HUES48 (cell line): Measurements from ENCODE around the gene IKZF4.
"Not testable (repeated sequence)": the region's sequence is repeated elsewhere in the genome, so short reads cannot be mapped to it uniquely, and the experiment has no call there.

Experiments used
- H3K27ac ChIP-seq: one replicate; pipeline ENCODE4 v1.7.0; 2013; ENCODE audit warnings: low read depth, low read length, inconsistent platforms
- H3K27me3 ChIP-seq: 2 replicates; pipeline ENCODE4 v1.6.1; 2013; ENCODE audit warnings: mild to moderate bottlenecking, low read length; ENCODE audit not compliant: control insufficient read depth, insufficient read depth
- H3K36me3 ChIP-seq: 2 replicates; pipeline ENCODE4 v1.6.1; 2013; ENCODE audit warnings: low read length; ENCODE audit not compliant: control insufficient read depth, insufficient read depth
- H3K4me1 ChIP-seq: 2 replicates; pipeline ENCODE4 v1.6.1; 2013; ENCODE audit warnings: mild to moderate bottlenecking, low read length; ENCODE audit not compliant: control insufficient read depth, insufficient read depth
- H3K4me3 ChIP-seq: 2 replicates; pipeline ENCODE4 v1.5.1; 2013; ENCODE audit warnings: mild to moderate bottlenecking, low read depth, low read length
- H3K9ac ChIP-seq: 2 replicates; pipeline ENCODE4 v1.6.1; 2013; ENCODE audit warnings: mild to moderate bottlenecking, low read depth, low read length, moderate library complexity
- H3K9me3 ChIP-seq: 2 replicates; pipeline ENCODE4 v1.6.1; 2013; ENCODE audit warnings: low read length; ENCODE audit not compliant: control insufficient read depth, insufficient read depth

Gene IKZF4

GRCh38 chr12:55983232-55983842, 37.5 kb upstream of the IKZF4 start:
- no peaks in the 10 kb centered on the region for H3K9me3 ChIP-seq
- no peaks in the 10 kb centered on the region for H3K4me1 ChIP-seq
- H3K27me3 ChIP-seq: no peaks in the 10 kb centered on the region
- H3K36me3 ChIP-seq: peaks cover 60% of the 10 kb centered on the region
- no peak overlapping the region for H3K27ac ChIP-seq
- no peak overlapping the region for H3K4me3 ChIP-seq
- H3K9ac ChIP-seq: no peak overlapping the region

- H3K36me3 ChIP-seq: peaks cover 59% of the 10 kb centered on the region
- no peak overlapping the region for H3K27ac ChIP-seq
- no peak overlapping the region for H3K9ac ChIP-seq
- no peak overlapping the region for H3K4me3 ChIP-seq
- no peaks in the 10 kb centered on the region for H3K4me1 ChIP-seq
- no peaks in the 10 kb centered on the region for H3K9me3 ChIP-seq
- H3K27me3 ChIP-seq: no peaks in the 10 kb centered on the region
Measured at GRCh38 chr12:55984861-55985260, 36.0 kb upstream of the IKZF4 start.

GRCh38 chr12:55985341-55985740, 35.5 kb upstream of the IKZF4 start:
- Histone ChIP-seq H3K4me1 (no peaks in the 10 kb centered on the region), H3K9me3 (no peaks in the 10 kb centered on the region), H3K4me3 (no peak overlapping the region), H3K27ac (no peak overlapping the region), H3K27me3 (no peaks in the 10 kb centered on the region), H3K36me3 (peaks cover 63% of the 10 kb centered on the region), H3K9ac (no peak overlapping the region)

GRCh38 chr12:55985976-55986375, 34.9 kb upstream of the IKZF4 start:
- not testable (repeated sequence) for H3K27me3 ChIP-seq, H3K4me1 ChIP-seq, H3K4me3 ChIP-seq, H3K27ac ChIP-seq, H3K9ac ChIP-seq, H3K9me3 ChIP-seq
- peaks cover 65% of the 10 kb centered on the region for H3K36me3 ChIP-seq

- H3K9ac ChIP-seq: no peak overlapping the region
- H3K27ac ChIP-seq: no peak overlapping the region
- H3K4me1 ChIP-seq: no peaks in the 10 kb centered on the region
- H3K9me3 ChIP-seq: no peaks in the 10 kb centered on the region
- H3K4me3 ChIP-seq: no peak overlapping the region
- no peaks in the 10 kb centered on the region for H3K27me3 ChIP-seq
- peaks cover 78% of the 10 kb centered on the region for H3K36me3 ChIP-seq
Measured at GRCh38 chr12:55991110-55991509, 29.7 kb upstream of the IKZF4 start.

GRCh38 chr12:55993230-55993853, 27.5 kb upstream of the IKZF4 start:
- no peak overlapping the region for H3K9ac ChIP-seq
- peaks cover 63% of the 10 kb centered on the region for H3K36me3 ChIP-seq
- no peaks in the 10 kb centered on the region for H3K4me1 ChIP-seq
- H3K9me3 ChIP-seq: no peaks in the 10 kb centered on the region
- H3K27me3 ChIP-seq: no peaks in the 10 kb centered on the region
- H3K4me3 ChIP-seq: no peak overlapping the region
- H3K27ac ChIP-seq: no peak overlapping the region

GRCh38 chr12:55995366-55995765, 25.5 kb upstream of the IKZF4 start:
- H3K4me1 ChIP-seq: no peaks in the 10 kb centered on the region
- peaks cover 50% of the 10 kb centered on the region for H3K36me3 ChIP-seq
- H3K27ac ChIP-seq: no peak overlapping the region
- no peaks in the 10 kb centered on the region for H3K9me3 ChIP-seq
- no peak overlapping the region for H3K9ac ChIP-seq
- H3K4me3 ChIP-seq: no peak overlapping the region
- no peaks in the 10 kb centered on the region for H3K27me3 ChIP-seq

GRCh38 chr12:55996201-55996714, 24.6 kb upstream of the IKZF4 start:
- Histone ChIP-seq H3K36me3 (peaks cover 41% of the 10 kb centered on the region), H3K4me1 (no peaks in the 10 kb centered on the region), H3K4me3 (peak overlapping the region; percentile 85), H3K27me3 (no peaks in the 10 kb centered on the region), H3K9me3 (no peaks in the 10 kb centered on the region), H3K27ac (peak overlapping the region; percentile 63), H3K9ac (no peak overlapping the region)

- peak within 1 kb of the TSS; percentile 85 for H3K4me3 ChIP-seq
- peak within 1 kb of the TSS; percentile 63 for H3K27ac ChIP-seq
Measured at GRCh38 chr12:55996715-55997534, 23.9 kb upstream of the IKZF4 start, which contains the start of gene SUOX. Gene SUOX (plus strand): TSS chr12:55997276. CDS start chr12:56002222, 4,946 bp downstream.

GRCh38 chr12:55997535-55997859, 23.3 kb upstream of the IKZF4 start:
- no peaks in the 10 kb centered on the region for H3K27me3 ChIP-seq
- no peaks in the 10 kb centered on the region for H3K4me1 ChIP-seq
- peaks cover 36% of the 10 kb centered on the region for H3K36me3 ChIP-seq
- peak overlapping the region; percentile 66 for H3K9ac ChIP-seq
- H3K9me3 ChIP-seq: no peaks in the 10 kb centered on the region
- peak overlapping the region; percentile 85 for H3K4me3 ChIP-seq
- peak overlapping the region; percentile 38 for H3K27ac ChIP-seq

More at GRCh38 chr12:55996715-55997534, 23.9 kb upstream of the IKZF4 start, which contains the start of gene SUOX:
- Histone ChIP-seq H3K9me3 (no peaks in the 10 kb centered on the region), H3K36me3 (peaks cover 36% of the 10 kb centered on the region), H3K9ac (peak within 1 kb of the TSS; percentile 66), H3K27me3 (no peaks in the 10 kb centered on the region), H3K4me1 (no peaks in the 10 kb centered on the region)

- H3K4me3 ChIP-seq, H3K4me1 ChIP-seq, H3K9ac ChIP-seq, H3K9me3 ChIP-seq, H3K27ac ChIP-seq, H3K27me3 ChIP-seq: not testable (repeated sequence)
- H3K36me3 ChIP-seq: peaks cover 33% of the 10 kb centered on the region
Measured at GRCh38 chr12:55999522-55999921, 21.3 kb upstream of the IKZF4 start.
